ENCODE results near the gene NXT1.

The NXT1 gene

GRCh38 chr20:23375827-23376226 lies 25.2 kb downstream of the NXT1 start:
- Histone ChIP-seq H3K27me3 (ENCODE audit: control insufficient read depth, insufficient read depth, low read length) (no peaks in the 10 kb centered on the region), H3K4me1 (ENCODE audit: control insufficient read depth, insufficient read depth, low read length) (no peaks in the 10 kb centered on the region), H3K9me3 (ENCODE audit: control insufficient read depth, insufficient read depth, low read length) (no peaks in the 10 kb centered on the region), H3K9ac (ENCODE audit: low read depth, low read length) (no peak overlapping the region), H3K36me3 (ENCODE audit: control insufficient read depth, insufficient read depth, low read length) (peaks cover 15% of the 10 kb centered on the region), H3K4me3 (ENCODE audit: low read depth, low read length) (no peak overlapping the region)

- no peaks in the 10 kb centered on the region for H3K4me1 ChIP-seq (ENCODE audit: control insufficient read depth, insufficient read depth, low read length)
- H3K9ac ChIP-seq (ENCODE audit: low read depth, low read length) = no peak overlapping the region
- peaks cover 9% of the 10 kb centered on the region for H3K36me3 ChIP-seq (ENCODE audit: control insufficient read depth, insufficient read depth, low read length)
- no peaks in the 10 kb centered on the region for H3K9me3 ChIP-seq (ENCODE audit: control insufficient read depth, insufficient read depth, low read length)
- no peaks in the 10 kb centered on the region for H3K27me3 ChIP-seq (ENCODE audit: control insufficient read depth, insufficient read depth, low read length)
- H3K4me3 ChIP-seq (ENCODE audit: low read depth, low read length) = no peak overlapping the region
Measured at GRCh38 chr20:23379772-23380171, 29.2 kb downstream of the NXT1 start.

DNA sequence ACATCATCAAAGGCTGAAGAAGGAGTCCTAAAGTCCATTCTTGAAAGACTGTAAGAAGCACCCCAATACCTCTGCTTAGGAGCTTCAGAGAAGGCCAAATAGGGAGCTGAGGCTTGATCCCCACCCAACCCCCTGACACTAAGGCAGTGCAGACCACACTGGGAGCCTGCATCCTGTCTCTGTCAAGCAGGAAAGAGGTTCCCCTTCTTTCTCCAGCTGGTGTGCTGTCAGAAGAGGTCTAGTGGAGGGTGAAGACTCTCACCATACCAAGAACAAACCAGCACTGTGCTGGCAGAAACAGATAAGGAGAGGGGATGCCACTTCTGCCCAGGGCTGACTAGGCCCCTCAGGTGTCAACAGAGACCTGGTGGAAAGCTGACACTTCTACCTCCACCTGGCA lies 31.3 kb downstream of the NXT1 start:
- Histone ChIP-seq H3K4me3 (ENCODE audit: low read depth, low read length) (no peak overlapping the region), H3K9me3 (ENCODE audit: control insufficient read depth, insufficient read depth, low read length) (no peaks in the 10 kb centered on the region), H3K4me1 (ENCODE audit: control insufficient read depth, insufficient read depth, low read length) (no peaks in the 10 kb centered on the region), H3K36me3 (ENCODE audit: control insufficient read depth, insufficient read depth, low read length) (peaks cover 4% of the 10 kb centered on the region), H3K9ac (ENCODE audit: low read depth, low read length) (no peak overlapping the region), H3K27me3 (ENCODE audit: control insufficient read depth, insufficient read depth, low read length) (no peaks in the 10 kb centered on the region)

DNA sequence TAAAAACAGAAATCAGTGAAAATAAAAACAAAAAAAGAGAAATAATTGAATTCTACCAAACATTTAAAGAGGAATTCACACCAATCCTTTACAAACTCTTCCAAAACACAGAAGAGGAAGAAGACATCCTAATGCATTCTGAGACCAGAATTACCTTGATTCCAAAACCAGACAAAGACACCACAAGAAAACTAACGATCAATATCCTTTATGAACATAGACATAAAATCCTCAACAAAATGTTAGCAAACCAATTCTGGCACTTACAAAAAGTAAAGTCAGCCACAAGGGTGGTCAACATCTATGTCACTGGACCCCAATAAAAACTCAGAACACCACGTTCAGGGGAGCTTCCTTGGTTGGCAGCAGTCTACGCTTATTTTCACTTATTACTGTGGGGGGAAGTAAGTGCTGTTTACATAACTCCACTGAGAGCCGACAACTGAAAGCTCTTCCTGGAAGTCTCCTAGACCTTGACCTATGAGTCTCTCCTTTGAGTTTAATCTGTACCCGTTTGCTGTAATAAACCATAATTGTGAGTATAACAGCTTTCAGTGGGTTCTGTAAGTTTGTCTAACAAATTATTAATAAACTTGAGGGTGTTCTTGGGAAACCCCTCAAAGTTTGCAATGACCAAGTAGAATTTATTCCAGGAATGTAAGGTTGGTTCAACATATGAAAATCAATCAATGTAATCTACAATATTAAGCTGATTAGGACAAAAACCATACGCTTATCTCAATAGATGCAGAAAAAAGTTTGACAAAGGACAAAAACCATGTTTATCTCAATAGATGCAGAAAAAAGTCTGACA lies 35.9 kb downstream of the NXT1 start:
- peaks cover 10% of the 10 kb centered on the region for H3K4me1 ChIP-seq (ENCODE audit: control insufficient read depth, insufficient read depth, low read length)
- H3K9me3 ChIP-seq (ENCODE audit: control insufficient read depth, insufficient read depth, low read length) = no peaks in the 10 kb centered on the region
- H3K36me3 ChIP-seq (ENCODE audit: control insufficient read depth, insufficient read depth, low read length) = no peaks in the 10 kb centered on the region
- H3K9ac ChIP-seq (ENCODE audit: low read depth, low read length) = no peak overlapping the region
- H3K4me3 ChIP-seq (ENCODE audit: low read depth, low read length) = no peak overlapping the region
- H3K27me3 ChIP-seq (ENCODE audit: control insufficient read depth, insufficient read depth, low read length) = no peaks in the 10 kb centered on the region

DNA sequence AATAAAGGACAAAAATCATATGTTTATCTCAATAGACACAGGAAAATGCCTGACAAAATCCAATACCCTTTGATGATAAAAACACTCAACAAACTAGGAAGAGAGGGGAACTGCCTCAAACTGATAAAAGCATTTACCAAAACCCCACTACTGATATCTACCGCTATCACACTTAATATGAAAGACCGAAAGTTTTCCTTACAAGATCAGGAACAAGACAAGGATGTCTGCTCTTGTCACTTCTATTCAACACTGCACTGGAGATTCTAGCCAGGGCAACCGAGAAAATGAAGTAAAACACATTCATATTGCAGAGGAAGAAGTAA lies 36.5 kb downstream of the NXT1 start:
- Histone ChIP-seq H3K27me3 (ENCODE audit: control insufficient read depth, insufficient read depth, low read length) (no peaks in the 10 kb centered on the region), H3K9ac (ENCODE audit: low read depth, low read length) (no peak overlapping the region), H3K9me3 (ENCODE audit: control insufficient read depth, insufficient read depth, low read length) (no peaks in the 10 kb centered on the region), H3K4me1 (ENCODE audit: control insufficient read depth, insufficient read depth, low read length) (peaks cover 15% of the 10 kb centered on the region), H3K4me3 (ENCODE audit: low read depth, low read length) (no peak overlapping the region), H3K36me3 (ENCODE audit: control insufficient read depth, insufficient read depth, low read length) (no peaks in the 10 kb centered on the region)

DNA sequence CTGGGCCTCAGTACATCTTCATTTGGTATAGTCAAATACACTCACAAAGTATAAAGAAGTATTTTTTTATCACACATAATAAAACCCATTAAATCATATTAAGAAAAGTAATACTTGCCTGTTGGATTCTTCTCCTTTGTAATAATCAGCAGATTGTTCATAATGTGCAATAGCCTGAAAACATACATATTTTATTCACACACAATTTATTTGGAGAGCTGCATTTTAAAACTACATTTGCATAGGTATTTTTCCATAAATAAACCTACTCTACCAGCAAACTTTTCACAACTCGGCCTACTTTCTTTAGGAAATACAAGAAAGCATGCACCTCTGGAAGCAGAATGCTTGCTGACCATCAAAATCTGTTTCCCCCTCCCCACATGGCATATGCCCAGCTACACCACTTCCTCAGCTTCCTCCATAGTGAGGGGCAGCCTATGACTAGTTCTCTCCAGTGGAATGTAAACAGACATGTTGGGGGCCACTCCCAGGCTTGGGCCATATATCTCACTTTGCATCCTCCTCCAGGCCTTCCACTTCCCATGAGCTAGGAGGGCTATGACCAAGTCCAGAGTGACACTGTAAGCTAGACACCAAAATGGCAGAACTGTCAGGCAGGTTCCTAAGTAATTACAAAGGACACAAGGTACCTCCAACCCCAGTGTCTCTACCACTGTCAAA lies 39.6 kb downstream of the NXT1 start:
- Histone ChIP-seq H3K36me3 (ENCODE audit: control insufficient read depth, insufficient read depth, low read length) (peaks cover 17% of the 10 kb centered on the region), H3K9me3 (ENCODE audit: control insufficient read depth, insufficient read depth, low read length) (no peaks in the 10 kb centered on the region), H3K4me1 (ENCODE audit: control insufficient read depth, insufficient read depth, low read length) (peaks cover 22% of the 10 kb centered on the region), H3K27me3 (ENCODE audit: control insufficient read depth, insufficient read depth, low read length) (no peaks in the 10 kb centered on the region), H3K4me3 (ENCODE audit: low read depth, low read length) (no peak overlapping the region), H3K9ac (ENCODE audit: low read depth, low read length) (no peak overlapping the region)

GRCh38 chr20:23391707-23392310 lies 41.2 kb downstream of the NXT1 start:
- H3K9ac ChIP-seq (ENCODE audit: low read depth, low read length) = no peak overlapping the region
- H3K36me3 ChIP-seq (ENCODE audit: control insufficient read depth, insufficient read depth, low read length) = peaks cover 17% of the 10 kb centered on the region
- no peak overlapping the region for H3K4me3 ChIP-seq (ENCODE audit: low read depth, low read length)
- no peaks in the 10 kb centered on the region for H3K9me3 ChIP-seq (ENCODE audit: control insufficient read depth, insufficient read depth, low read length)
- H3K4me1 ChIP-seq (ENCODE audit: control insufficient read depth, insufficient read depth, low read length) = peaks cover 24% of the 10 kb centered on the region
- no peaks in the 10 kb centered on the region for H3K27me3 ChIP-seq (ENCODE audit: control insufficient read depth, insufficient read depth, low read length)

GRCh38 chr20:23393996-23394775 lies 43.6 kb downstream of the NXT1 start:
- no peak overlapping the region for H3K9ac ChIP-seq (ENCODE audit: low read depth, low read length)
- H3K4me3 ChIP-seq (ENCODE audit: low read depth, low read length) = no peak overlapping the region
- H3K4me1 ChIP-seq (ENCODE audit: control insufficient read depth, insufficient read depth, low read length) = peaks cover 24% of the 10 kb centered on the region
- H3K36me3 ChIP-seq (ENCODE audit: control insufficient read depth, insufficient read depth, low read length) = peaks cover 17% of the 10 kb centered on the region
- H3K27me3 ChIP-seq (ENCODE audit: control insufficient read depth, insufficient read depth, low read length) = no peaks in the 10 kb centered on the region
- no peaks in the 10 kb centered on the region for H3K9me3 ChIP-seq (ENCODE audit: control insufficient read depth, insufficient read depth, low read length)

DNA sequence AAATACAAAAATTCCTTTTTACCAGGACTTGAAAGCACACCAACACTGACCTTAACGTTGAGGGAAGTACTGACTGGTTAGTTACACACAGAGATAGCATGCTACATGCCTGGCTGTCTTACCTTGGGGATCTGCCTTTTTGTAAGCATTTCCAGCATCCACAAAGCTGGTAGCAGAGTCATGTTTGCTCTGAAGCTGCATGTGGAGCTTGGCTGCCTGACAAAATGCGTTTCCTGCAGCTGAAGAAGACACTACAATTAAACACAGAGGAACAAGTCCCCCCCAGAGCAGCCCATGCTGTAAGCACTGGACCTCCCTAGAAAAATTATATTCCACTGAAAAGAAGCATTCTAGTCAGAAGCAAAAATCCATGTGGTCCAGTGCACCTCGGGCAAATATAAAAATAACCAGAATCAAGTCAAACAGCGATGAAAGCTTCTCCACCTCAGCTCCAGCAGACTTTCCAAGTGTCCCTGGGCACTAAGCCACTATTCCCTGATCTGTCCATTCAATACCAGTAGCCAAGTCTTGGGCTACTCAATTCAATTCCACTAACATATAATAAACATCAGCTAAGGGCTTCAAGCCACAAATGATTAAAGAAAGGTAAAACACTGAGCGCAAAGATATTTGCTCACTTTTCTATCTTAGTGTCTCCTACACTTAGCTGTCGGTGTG lies 46.5 kb downstream of the NXT1 start:
- Histone ChIP-seq H3K36me3 (ENCODE audit: control insufficient read depth, insufficient read depth, low read length) (peaks cover 17% of the 10 kb centered on the region), H3K9me3 (ENCODE audit: control insufficient read depth, insufficient read depth, low read length) (no peaks in the 10 kb centered on the region)

GRCh38 chr20:23397961-23398360 lies 47.4 kb downstream of the NXT1 start:
- Histone ChIP-seq H3K36me3 (ENCODE audit: control insufficient read depth, insufficient read depth, low read length) (peaks cover 16% of the 10 kb centered on the region), H3K9ac (ENCODE audit: low read depth, low read length) (no peak overlapping the region), H3K4me3 (ENCODE audit: low read depth, low read length) (no peak overlapping the region), H3K27me3 (ENCODE audit: control insufficient read depth, insufficient read depth, low read length) (no peaks in the 10 kb centered on the region), H3K9me3 (ENCODE audit: control insufficient read depth, insufficient read depth, low read length) (no peaks in the 10 kb centered on the region), H3K4me1 (ENCODE audit: control insufficient read depth, insufficient read depth, low read length) (peaks cover 4% of the 10 kb centered on the region)

More for the DNA sequence above, 46.5 kb downstream of the NXT1 start:
- Histone ChIP-seq H3K4me3 (ENCODE audit: low read depth, low read length) (no peak overlapping the region), H3K4me1 (ENCODE audit: control insufficient read depth, insufficient read depth, low read length) (peaks cover 9% of the 10 kb centered on the region), H3K27me3 (ENCODE audit: control insufficient read depth, insufficient read depth, low read length) (no peaks in the 10 kb centered on the region), H3K9ac (ENCODE audit: low read depth, low read length) (no peak overlapping the region)

DNA sequence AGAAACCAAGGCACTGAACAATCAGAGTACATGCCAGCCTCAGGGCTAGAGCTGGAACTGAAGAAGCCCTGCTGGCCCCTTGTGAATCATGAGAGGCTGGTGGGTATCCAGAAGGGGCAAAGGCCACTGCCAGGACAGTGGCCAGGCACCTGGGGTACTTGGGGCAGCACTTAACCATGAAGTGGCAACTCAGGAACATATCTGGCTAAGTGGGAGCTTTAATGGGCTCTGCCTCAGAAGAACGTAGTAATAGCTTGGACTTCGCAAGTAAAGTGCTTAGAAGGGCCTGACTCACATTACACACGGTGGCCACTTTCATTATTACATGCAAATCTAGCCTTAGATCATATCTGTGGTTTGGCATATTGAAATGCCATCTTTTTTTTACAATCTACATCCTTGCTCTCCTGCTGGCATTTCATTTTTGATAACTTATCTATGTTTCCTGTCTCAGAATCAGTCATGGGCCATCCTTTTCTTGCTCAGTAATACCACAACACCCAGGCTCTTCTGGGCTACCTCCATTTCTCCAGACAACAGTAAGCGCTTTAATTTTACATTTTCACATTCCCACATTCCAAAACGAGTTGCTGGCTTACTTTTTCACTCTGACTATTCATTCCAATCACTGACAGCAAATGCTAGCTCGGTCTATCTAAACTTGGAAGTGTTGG lies 49.1 kb downstream of the NXT1 start:
- Histone ChIP-seq H3K4me3 (ENCODE audit: low read depth, low read length) (no peak overlapping the region), H3K36me3 (ENCODE audit: control insufficient read depth, insufficient read depth, low read length) (peaks cover under 1% of the 10 kb centered on the region), H3K27me3 (ENCODE audit: control insufficient read depth, insufficient read depth, low read length) (no peaks in the 10 kb centered on the region), H3K4me1 (ENCODE audit: control insufficient read depth, insufficient read depth, low read length) (peaks cover 2% of the 10 kb centered on the region), H3K9ac (ENCODE audit: low read depth, low read length) (no peak overlapping the region), H3K9me3 (ENCODE audit: control insufficient read depth, insufficient read depth, low read length) (no peaks in the 10 kb centered on the region)

Measured in iPS-15b (cell line).